T1000 (cell line): ENCODE measurements around the gene IFT81.

Experiments
- DNase-seq: peaks from one replicate; lab custom pipeline; 2025; ENCODE audit warnings: mixed read lengths; lab: John Stamatoyannopoulos, UW

IFT81 gene

GRCh38 chr12:110157539-110157938, 33.4 kb downstream of the IFT81 start:
- no peak for DNase-seq

GRCh38 chr12:110159671-110160245, 35.6 kb downstream of the IFT81 start:
- no peak for DNase-seq

- DNase-seq, result no peak
Measured at GRCh38 chr12:110165540-110166159, 41.5 kb downstream of the IFT81 start.

- DNase-seq, result no peak
Measured at GRCh38 chr12:110168732-110169455, 44.7 kb downstream of the IFT81 start.

- no peak for DNase-seq
Measured at GRCh38 chr12:110170535-110171185, 46.5 kb downstream of the IFT81 start.

GRCh38 chr12:110171186-110171538, 47.0 kb downstream of the IFT81 start:
- no peak for DNase-seq

GRCh38 chr12:110171636-110172035, 47.5 kb downstream of the IFT81 start:
- no peak for DNase-seq

- DNase-seq, result no peak
Measured at GRCh38 chr12:110174373-110174996, 50.3 kb downstream of the IFT81 start.

- DNase-seq, result no peak
Measured at GRCh38 chr12:110175201-110175600, 51.0 kb downstream of the IFT81 start.

GRCh38 chr12:110176745-110177144, 52.6 kb downstream of the IFT81 start:
- DNase-seq, result no peak

- DNase-seq, result no peak
Measured at GRCh38 chr12:110179291-110179690, 55.1 kb downstream of the IFT81 start.

GRCh38 chr12:110180591-110181005, 56.4 kb downstream of the IFT81 start:
- no peak for DNase-seq

GRCh38 chr12:110182281-110182680, 58.1 kb downstream of the IFT81 start:
- no peak for DNase-seq

GRCh38 chr12:110183386-110183785, 59.2 kb downstream of the IFT81 start:
- no peak for DNase-seq

GRCh38 chr12:110185626-110186025, 61.5 kb downstream of the IFT81 start:
- DNase-seq, result no peak

- DNase-seq, result no peak
Measured at GRCh38 chr12:110186059-110186458, 61.9 kb downstream of the IFT81 start.

- no peak for DNase-seq
Measured at GRCh38 chr12:110193196-110193595, 69.0 kb downstream of the IFT81 start.

GRCh38 chr12:110197003-110197402, 72.8 kb downstream of the IFT81 start:
- no peak for DNase-seq

- DNase-seq, result no peak
Measured at GRCh38 chr12:110198386-110198785, 74.2 kb downstream of the IFT81 start.

- DNase-seq, result no peak
Measured at GRCh38 chr12:110199339-110200123, 75.4 kb downstream of the IFT81 start.

GRCh38 chr12:110200124-110200417, 75.9 kb downstream of the IFT81 start:
- DNase-seq, result no peak

GRCh38 chr12:110201995-110202394, 77.8 kb downstream of the IFT81 start:
- no peak for DNase-seq
